Measurements from ENCODE around the gene NME1. TPM values are rescaled to one million over a fixed set of nuclear protein-coding genes. Genes with fewer than 3 reads are reported as not detected.
"Not testable (repeated sequence)": the region's sequence is repeated elsewhere in the genome, so short reads cannot be mapped to it uniquely, and the experiment has no call there.

NME1 gene
- 128 TPM for polyA plus RNA-seq (2013, experiment 1 of 2)
- polyA plus RNA-seq (2013, experiment 2 of 2): 125 TPM

DNA sequence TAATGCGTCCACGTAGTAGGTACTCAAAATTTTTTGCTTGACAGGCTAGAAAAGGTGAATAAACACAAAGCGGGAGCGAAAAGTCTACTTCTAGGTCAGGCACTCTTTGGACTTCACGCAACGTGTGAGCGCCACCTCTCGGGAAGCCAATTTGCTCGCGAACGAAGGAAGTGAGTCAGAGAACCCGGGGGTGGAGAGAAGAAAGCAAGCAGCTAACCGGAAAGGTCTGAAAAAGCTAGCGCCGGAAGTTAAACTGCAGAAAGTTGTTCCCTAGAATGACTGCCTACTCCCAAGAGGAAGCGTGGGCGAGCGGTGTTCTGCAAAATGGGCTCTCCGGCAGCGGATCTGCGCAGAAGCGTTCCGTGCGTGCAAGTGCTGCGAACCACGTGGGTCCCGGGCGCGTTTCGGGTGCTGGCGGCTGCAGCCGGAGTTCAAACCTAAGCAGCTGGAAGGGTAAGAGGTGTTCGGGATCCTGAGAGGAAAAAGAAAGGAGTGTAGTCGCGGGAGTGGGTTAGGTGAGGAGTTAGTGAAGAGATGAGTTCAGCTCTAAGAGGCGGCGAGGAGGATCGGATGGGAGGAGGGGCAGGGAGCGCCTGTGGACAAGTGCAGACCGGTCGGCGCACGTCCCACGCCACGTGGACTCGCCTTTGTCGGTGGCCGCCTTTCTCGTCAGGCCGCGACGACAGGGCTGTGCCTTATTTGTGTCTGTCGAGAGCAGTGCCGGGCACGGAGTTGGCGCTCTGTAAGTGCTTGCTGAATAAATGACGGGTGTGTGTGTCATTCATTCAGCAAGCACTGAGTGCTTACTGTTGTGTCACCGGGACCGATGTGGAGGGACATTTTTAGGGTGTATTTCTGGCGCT is at the start of gene NME1:
Gene NME1 (plus strand): TSS at position 350 of the 863 bp plus-strand sequence. CDS start 2,096 bp downstream, outside the sequence.
- H2AFZ ChIP-seq (ENCODE audit: low read length): peak within 1 kb of the TSS; percentile 90
- H2BK5ac ChIP-seq (ENCODE audit: low read length): no peak within 1 kb of the TSS
- no peak within 1 kb of the TSS for H2AK5ac ChIP-seq (ENCODE audit: low read depth, low read length)
- H3K4ac ChIP-seq (ENCODE audit: low read length): no peak within 1 kb of the TSS
- H3K23ac ChIP-seq (ENCODE audit: low read depth, low read length, poor library complexity): peak within 1 kb of the TSS; percentile 92
- no peak within 1 kb of the TSS for H2BK15ac ChIP-seq (ENCODE audit: low read length)
- H3K4me3 ChIP-seq (ENCODE audit: low read length in 2 of 2): peak within 1 kb of the TSS; percentile 90 to 96
- no CpG with 5 or more reads among the region's 60 CpGs for WGBS, 2 donors (ENCODE audit: extremely low coverage in 2 of 2, insufficient read length in 2 of 2, insufficient replicate concordance in 1 of 2)
- H3K18ac ChIP-seq (ENCODE audit: low read length): peak within 1 kb of the TSS; percentile 44
- H2BK12ac ChIP-seq (ENCODE audit: low read length): no peak within 1 kb of the TSS
- H3K36me3 ChIP-seq (replicated peaks in 1 of 2; ENCODE audit: control insufficient read depth in 2 of 2, insufficient read depth in 2 of 2, low read length in 2 of 2): peaks cover 14 to 34% of the 10 kb centered on the region in 2 donors
- H3K4me2 ChIP-seq (ENCODE audit: insufficient read depth, low read length, poor library complexity, severe bottlenecking): peak within 1 kb of the TSS; percentile 69
- H4K91ac ChIP-seq (ENCODE audit: low read depth, low read length, poor library complexity): peak within 1 kb of the TSS; percentile 33
- peak; percentile 97 for DNase-seq (ENCODE audit: low spot score)
- no peak within 1 kb of the TSS for H2BK120ac ChIP-seq (ENCODE audit: low read depth, low read length)
- no peak within 1 kb of the TSS for H3K14ac ChIP-seq (ENCODE audit: low read length)
- H3K9me3 ChIP-seq (replicated peaks in 1 of 2; ENCODE audit: control insufficient read depth in 2 of 2, insufficient read depth in 1 of 2, low read depth in 1 of 2, low read length in 2 of 2): no peaks in the 10 kb centered on the region
- peak within 1 kb of the TSS; percentile 87 for H3K9ac ChIP-seq (ENCODE audit: low read depth, low read length, poor library complexity)
- H4K8ac ChIP-seq (ENCODE audit: low read depth, low read length): no peak within 1 kb of the TSS
- peak within 1 kb of the TSS; percentile 82 for H3K27ac ChIP-seq (replicated peaks; ENCODE audit: low read length)
- no peaks in the 10 kb centered on the region for H3K4me1 ChIP-seq (ENCODE audit: control insufficient read depth in 2 of 2, insufficient read depth in 1 of 2, low read depth in 1 of 2, low read length in 2 of 2)
- no peaks in the 10 kb centered on the region for H3K27me3 ChIP-seq (ENCODE audit: control insufficient read depth in 3 of 3, insufficient read depth in 3 of 3, low read depth in 1 of 3, low read length in 3 of 3)
- peaks cover 8% of the 10 kb centered on the region for H3K79me1 ChIP-seq (ENCODE audit: low read depth, low read length)

DNA sequence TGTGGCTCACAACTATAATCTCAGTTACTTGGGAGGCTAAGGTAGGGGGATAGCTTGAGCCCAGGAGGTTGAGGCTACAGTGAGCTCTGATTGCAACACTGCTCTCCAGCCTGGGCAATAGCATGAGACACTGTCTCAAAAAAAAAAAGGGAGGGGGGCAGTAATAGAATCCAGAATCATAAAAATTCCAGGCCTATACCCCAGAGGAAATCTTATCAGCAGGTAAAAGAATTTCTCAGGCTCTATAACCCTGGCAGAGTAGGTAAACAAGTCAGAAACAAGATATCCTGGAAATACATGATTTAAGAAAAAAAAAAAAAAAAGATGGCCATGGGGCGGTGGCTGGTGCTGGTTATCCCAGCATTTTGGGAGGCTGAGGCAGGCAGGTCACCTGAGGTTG is 45.6 kb upstream of the NME1 start:
- Histone ChIP-seq H3K36me3 (replicated peaks in 1 of 2; ENCODE audit: control insufficient read depth in 2 of 2, insufficient read depth in 2 of 2, low read length in 2 of 2) (peaks cover 0 to 2% of the 10 kb centered on the region in 2 donors), H3K4ac (ENCODE audit: low read length) (no peak overlapping the region), H3K18ac (ENCODE audit: low read length) (no peak overlapping the region), H2AK5ac (ENCODE audit: low read depth, low read length) (no peak overlapping the region), H3K23ac (ENCODE audit: low read depth, low read length, poor library complexity) (no peak overlapping the region), H3K4me3 (ENCODE audit: low read length in 2 of 2) (no peak overlapping the region), H2BK5ac (ENCODE audit: low read length) (no peak overlapping the region), H3K14ac (ENCODE audit: low read length) (no peak overlapping the region), H2AFZ (ENCODE audit: low read length) (no peak overlapping the region), H4K8ac (ENCODE audit: low read depth, low read length) (no peak overlapping the region), H4K91ac (ENCODE audit: low read depth, low read length, poor library complexity) (no peak overlapping the region), H2BK120ac (ENCODE audit: low read depth, low read length) (no peak overlapping the region), H2BK15ac (ENCODE audit: low read length) (no peak overlapping the region), H3K79me1 (ENCODE audit: low read depth, low read length) (peaks cover 3% of the 10 kb centered on the region), H3K9ac (ENCODE audit: low read depth, low read length, poor library complexity) (no peak overlapping the region), H2BK12ac (ENCODE audit: low read length) (no peak overlapping the region), H3K4me1 (ENCODE audit: control insufficient read depth in 2 of 2, insufficient read depth in 1 of 2, low read depth in 1 of 2, low read length in 2 of 2) (no peaks in the 10 kb centered on the region), H3K4me2 (ENCODE audit: insufficient read depth, low read length, poor library complexity, severe bottlenecking) (no peak overlapping the region), H3K27ac (replicated peaks; ENCODE audit: low read length) (no peak overlapping the region), H3K27me3 (ENCODE audit: control insufficient read depth in 3 of 3, insufficient read depth in 3 of 3, low read depth in 1 of 3, low read length in 3 of 3) (no peaks in the 10 kb centered on the region), H3K9me3 (replicated peaks in 1 of 2; ENCODE audit: control insufficient read depth in 2 of 2, insufficient read depth in 1 of 2, low read depth in 1 of 2, low read length in 2 of 2) (no peaks in the 10 kb centered on the region)
- DNase-seq (ENCODE audit: low spot score): no peak
- no CpG with 5 or more reads among the region's 1 CpG for WGBS, 2 donors (ENCODE audit: extremely low coverage in 2 of 2, insufficient read length in 2 of 2, insufficient replicate concordance in 1 of 2)

DNA sequence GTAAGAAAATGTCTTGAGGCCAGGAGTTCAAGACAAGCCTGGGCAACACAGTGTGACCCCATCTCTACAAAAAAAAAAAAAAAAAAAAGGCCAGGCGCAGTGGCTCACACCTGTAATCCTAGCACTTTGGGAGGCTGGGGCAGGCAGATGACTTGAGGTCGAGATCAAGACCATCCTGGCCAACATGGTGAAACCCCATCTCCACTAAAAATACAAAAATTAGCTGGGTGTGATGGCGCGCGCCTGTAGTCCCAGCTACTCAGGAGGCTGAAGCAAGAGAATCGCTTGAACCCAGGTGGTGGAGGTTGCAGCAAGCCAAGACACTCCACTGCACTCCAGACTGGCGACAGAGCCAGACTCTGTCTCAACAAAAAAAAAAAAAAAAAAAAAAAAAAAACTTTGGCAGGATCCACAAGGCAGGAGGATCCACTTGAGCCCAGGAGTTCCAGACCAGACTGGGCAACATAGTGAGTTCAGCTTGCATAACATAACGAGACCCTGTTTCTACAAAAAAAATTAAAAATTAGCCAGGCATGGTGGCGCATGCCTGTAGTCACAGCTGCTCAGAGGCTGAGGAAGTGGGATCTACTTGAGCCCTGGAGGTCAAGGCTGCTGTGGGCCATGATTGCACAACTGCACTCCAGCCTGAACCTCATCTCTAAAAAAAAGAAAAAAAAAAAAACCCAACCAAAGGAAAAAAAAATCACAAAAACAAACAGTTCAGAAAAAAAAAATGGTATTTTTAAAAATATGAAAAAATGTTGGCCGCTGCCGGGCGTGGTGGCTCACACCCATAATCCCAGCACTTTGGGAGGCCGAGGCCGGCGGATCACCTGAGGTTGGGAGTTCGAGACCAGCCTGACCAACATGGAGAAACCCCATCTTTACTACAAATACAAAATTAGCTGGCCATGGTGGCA is 40.8 kb upstream of the NME1 start:
- WGBS, 2 donors (ENCODE audit: extremely low coverage in 2 of 2, insufficient read length in 2 of 2, insufficient replicate concordance in 1 of 2): no CpG with 5 or more reads among the region's 16 CpGs
- not testable (repeated sequence) for H3K79me1 ChIP-seq (ENCODE audit: low read depth, low read length); H3K4ac ChIP-seq (ENCODE audit: low read length); H2AK5ac ChIP-seq (ENCODE audit: low read depth, low read length); H2BK120ac ChIP-seq (ENCODE audit: low read depth, low read length); H3K18ac ChIP-seq (ENCODE audit: low read length); H3K27me3 ChIP-seq (ENCODE audit: control insufficient read depth in 3 of 3, insufficient read depth in 3 of 3, low read depth in 1 of 3, low read length in 3 of 3); H3K4me3 ChIP-seq (ENCODE audit: low read length in 2 of 2); H3K14ac ChIP-seq (ENCODE audit: low read length); H3K9ac ChIP-seq (ENCODE audit: low read depth, low read length, poor library complexity); H2BK12ac ChIP-seq (ENCODE audit: low read length); H3K9me3 ChIP-seq (replicated peaks in 1 of 2; ENCODE audit: control insufficient read depth in 2 of 2, insufficient read depth in 1 of 2, low read depth in 1 of 2, low read length in 2 of 2); H2BK15ac ChIP-seq (ENCODE audit: low read length); H4K91ac ChIP-seq (ENCODE audit: low read depth, low read length, poor library complexity); H3K23ac ChIP-seq (ENCODE audit: low read depth, low read length, poor library complexity); H3K4me2 ChIP-seq (ENCODE audit: insufficient read depth, low read length, poor library complexity, severe bottlenecking); DNase-seq (ENCODE audit: low spot score); H3K27ac ChIP-seq (replicated peaks; ENCODE audit: low read length); H2AFZ ChIP-seq (ENCODE audit: low read length); H3K36me3 ChIP-seq (replicated peaks in 1 of 2; ENCODE audit: control insufficient read depth in 2 of 2, insufficient read depth in 2 of 2, low read length in 2 of 2); H4K8ac ChIP-seq (ENCODE audit: low read depth, low read length); H3K4me1 ChIP-seq (ENCODE audit: control insufficient read depth in 2 of 2, insufficient read depth in 1 of 2, low read depth in 1 of 2, low read length in 2 of 2); H2BK5ac ChIP-seq (ENCODE audit: low read length)

DNA sequence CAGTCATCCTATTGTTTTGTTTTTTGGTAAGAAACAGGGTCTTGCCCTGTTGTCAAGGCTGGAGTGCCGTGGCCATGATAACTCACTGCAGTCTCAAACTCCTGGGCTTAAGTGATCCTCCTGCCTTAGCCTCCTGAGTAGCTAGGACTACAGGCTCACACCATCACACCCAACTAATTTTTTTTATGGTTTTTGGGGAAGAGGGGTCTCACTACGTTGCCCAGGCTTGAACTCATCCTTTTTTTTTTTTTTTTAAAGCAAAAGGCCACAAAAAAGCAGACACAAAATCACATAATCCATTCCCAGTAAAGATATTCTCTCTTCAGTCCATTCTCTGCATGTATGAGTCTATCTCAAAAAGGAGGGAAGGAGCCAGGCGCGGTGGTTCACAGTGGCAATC is 38.2 kb upstream of the NME1 start:
- Histone ChIP-seq H3K4ac (ENCODE audit: low read length) (no peak overlapping the region), H2AFZ (ENCODE audit: low read length) (no peak overlapping the region), H3K9ac (ENCODE audit: low read depth, low read length, poor library complexity) (no peak overlapping the region), H2BK5ac (ENCODE audit: low read length) (no peak overlapping the region), H4K8ac (ENCODE audit: low read depth, low read length) (no peak overlapping the region), H3K14ac (ENCODE audit: low read length) (no peak overlapping the region), H2AK5ac (ENCODE audit: low read depth, low read length) (no peak overlapping the region), H3K23ac (ENCODE audit: low read depth, low read length, poor library complexity) (no peak overlapping the region), H3K4me2 (ENCODE audit: insufficient read depth, low read length, poor library complexity, severe bottlenecking) (no peak overlapping the region), H4K91ac (ENCODE audit: low read depth, low read length, poor library complexity) (no peak overlapping the region), H3K4me1 (ENCODE audit: control insufficient read depth in 2 of 2, insufficient read depth in 1 of 2, low read depth in 1 of 2, low read length in 2 of 2) (peaks cover 3 to 9% of the 10 kb centered on the region in 2 donors), H3K27me3 (ENCODE audit: control insufficient read depth in 3 of 3, insufficient read depth in 3 of 3, low read depth in 1 of 3, low read length in 3 of 3) (no peaks in the 10 kb centered on the region), H2BK12ac (ENCODE audit: low read length) (no peak overlapping the region), H2BK15ac (ENCODE audit: low read length) (no peak overlapping the region), H3K18ac (ENCODE audit: low read length) (no peak overlapping the region), H3K79me1 (ENCODE audit: low read depth, low read length) (peaks cover 4% of the 10 kb centered on the region), H3K36me3 (replicated peaks in 1 of 2; ENCODE audit: control insufficient read depth in 2 of 2, insufficient read depth in 2 of 2, low read length in 2 of 2) (peaks cover 0 to 2% of the 10 kb centered on the region in 2 donors), H3K27ac (replicated peaks; ENCODE audit: low read length) (no peak overlapping the region), H3K9me3 (replicated peaks in 1 of 2; ENCODE audit: control insufficient read depth in 2 of 2, insufficient read depth in 1 of 2, low read depth in 1 of 2, low read length in 2 of 2) (no peaks in the 10 kb centered on the region), H3K4me3 (ENCODE audit: low read length in 2 of 2) (no peak overlapping the region), H2BK120ac (ENCODE audit: low read depth, low read length) (no peak overlapping the region)
- no CpG with 5 or more reads among the region's 4 CpGs for WGBS, 2 donors (ENCODE audit: extremely low coverage in 2 of 2, insufficient read length in 2 of 2, insufficient replicate concordance in 1 of 2)
- no peak for DNase-seq (ENCODE audit: low spot score)
